K562 (cell line): ENCODE data around the gene TEPSIN. TPM values are rescaled to one million over a fixed set of nuclear protein-coding genes. Genes with fewer than 3 reads are reported as not detected.

Source experiments
- ATAC-seq: fragments of 200-7000 bp; cut with Tn5 transposase; 3 replicates; pipeline ENCODE4 v1.9.1; 2020; ENCODE audit warnings: moderate library complexity
- BruUV-seq: library from RNA; stranded (reverse); fragments of 400-500 nt; replicated peaks from 2 replicates; lab custom pipeline; 2021; lab: Mats Ljungman, UMichigan
- CTCF ChIA-PET: fragments of 300-600 bp; formaldehyde crosslinking; extraction: SDS; loops from one replicate; lab custom pipeline; 2021; ENCODE audit warnings: low intra/inter-chr PET ratio; lab: Yijun Ruan, JAX
- POLR2A ChIA-PET: fragments of 300-600, 350-650 bp; sonication (Branson Sonifier 250); formaldehyde crosslinking; extraction: SDS; loops from one replicate; lab custom pipeline; 2021; ENCODE audit warnings: antibody characterized with exemption, inconsistent platforms; lab: Yijun Ruan, JAX
- DNase-seq, 4 experiments: peaks; one replicate each; pipeline versions ENCODE4 v3.0.0 to v3.0.0-alpha.2; 2011 to 2018; ENCODE audit warnings: low spot score in 3 of 4, mixed read lengths in 3 of 4; ENCODE audit errors: extremely low read depth in 1 of 4
- FAIRE-seq: peaks from 2 replicates; lab custom pipeline; 2011; peaks lifted over from hg19 to GRCh38; lab: Jason Lieb, UNC
- H2AFZ ChIP-seq: 2 replicates; pipeline ENCODE4 v1.6.0; 2011; ENCODE audit warnings: low read depth, low read length, control low read depth, inconsistent platforms
- H3K27ac ChIP-seq: fragments of 200-600 bp; 3 replicates; pipeline ENCODE4 v1.8.0; 2011; ENCODE audit warnings: low read depth, mild to moderate bottlenecking, control low read depth, inconsistent platforms, low read length, moderate library complexity, mixed read lengths; ENCODE audit errors: extremely low read depth
- H3K27me3 ChIP-seq, 2 experiments: fragments of 300-600 bp in 1 of 2; 2 replicates in 1 of 2; 3 replicates in 1 of 2; pipeline versions ENCODE4 v1.6.0 to v1.8.0; 2011; ENCODE audit warnings: inconsistent platforms in 2 of 2, low read length in 2 of 2, mild to moderate bottlenecking in 1 of 2, mixed read lengths in 1 of 2, moderate library complexity in 1 of 2; ENCODE audit not compliant: control insufficient read depth in 2 of 2, insufficient read depth in 2 of 2
- H3K36me3 ChIP-seq: fragments of 300-600 bp; 3 replicates; pipeline ENCODE4 v1.8.0; 2011; ENCODE audit warnings: mild to moderate bottlenecking, low read length, inconsistent platforms; ENCODE audit not compliant: control insufficient read depth, insufficient read depth
- H3K4me1 ChIP-seq, 2 experiments: fragments of 200-600 bp in 1 of 2; replicated peaks in 1 of 2; 2 replicates in 1 of 2; 3 replicates in 1 of 2; pipeline versions ENCODE4 v1.5.1 to v1.8.0; 2011; ENCODE audit warnings: inconsistent platforms in 2 of 2, low read length in 2 of 2, mild to moderate bottlenecking in 1 of 2, mixed read lengths in 1 of 2, moderate library complexity in 1 of 2; ENCODE audit not compliant: control insufficient read depth in 2 of 2, insufficient read depth in 2 of 2
- H3K4me2 ChIP-seq: 2 replicates; pipeline ENCODE4 v1.6.1; 2011; ENCODE audit warnings: low read length, control low read depth, inconsistent platforms, mixed read lengths; ENCODE audit not compliant: insufficient read depth
- H3K4me3 ChIP-seq: fragments of 200-600 bp; sonication (generic), shearing (Covaris generic); 2 replicates; pipeline ENCODE4 v1.5.1; 2016; ENCODE audit warnings: control low read depth, inconsistent platforms
- H3K79me2 ChIP-seq: fragments of 200-600 bp; 3 replicates; pipeline ENCODE4 v1.8.0; 2011; ENCODE audit warnings: low read length, inconsistent platforms; ENCODE audit not compliant: control insufficient read depth, insufficient read depth
- H3K9ac ChIP-seq, 2 experiments: 2 replicates each; pipeline versions ENCODE4 v1.6.0 to v1.6.1; 2011; ENCODE audit warnings: low read depth in 2 of 2, low read length in 2 of 2, control low read depth in 1 of 2, inconsistent platforms in 1 of 2, mild to moderate bottlenecking in 1 of 2, mixed read lengths in 1 of 2; ENCODE audit not compliant: insufficient read depth in 1 of 2
- H3K9me1 ChIP-seq: one replicate; pipeline ENCODE4 v1.6.0; 2011; ENCODE audit warnings: inconsistent platforms, mild to moderate bottlenecking, low read length, moderate library complexity; ENCODE audit not compliant: control insufficient read depth, insufficient read depth
- H3K9me3 ChIP-seq: replicated peaks from 2 replicates; pipeline ENCODE4 v1.5.1; 2011; ENCODE audit warnings: low read depth, low read length, inconsistent platforms; ENCODE audit not compliant: control insufficient read depth, insufficient read depth
- H4K20me1 ChIP-seq: replicated peaks from 2 replicates; pipeline ENCODE4 v1.6.1; 2011; ENCODE audit warnings: low read length, inconsistent platforms, mixed read lengths; ENCODE audit not compliant: control insufficient read depth, insufficient read depth
- MBD1 ChIP-seq: fragments of 250-450 bp; sonication (Bioruptor Pico); IDR thresholded peaks from 2 replicates; pipeline ENCODE4 v1.8.0; 2022; ENCODE audit warnings: inconsistent platforms
- MYC ChIP-seq, 2 experiments: fragments of 250-450 bp in 1 of 2; sonication (Bioruptor Pico) in 1 of 2; IDR thresholded peaks; 2 replicates each; pipeline versions ENCODE4 v1.5.1 to v1.6.1; 2012 to 2021; ENCODE audit warnings: low read depth in 2 of 2, borderline replicate concordance in 1 of 2, improper control_type of control experiment in 1 of 2, low read length in 1 of 2, mild to moderate bottlenecking in 1 of 2, moderate library complexity in 1 of 2
- ZBTB40 ChIP-seq, 2 experiments: fragments of 450-650 bp in 1 of 2; sonication (generic) in 1 of 2; formaldehyde crosslinking in 1 of 2; IDR thresholded peaks; 2 replicates each; pipeline versions ENCODE4 v1.7.1 to v1.9.0; 2016 to 2022; ENCODE audit warnings: inconsistent platforms in 1 of 2, mild to moderate bottlenecking in 1 of 2, missing genetic modification reagents in 1 of 2
- ZNF175 ChIP-seq: fragments of 200-800 bp; sonication (Bioruptor generic); IDR thresholded peaks from 2 replicates; pipeline ENCODE4 v1.6.1; 2016; ENCODE audit warnings: low read depth, mild to moderate bottlenecking, missing genetic modification characterization, missing compliant biosample characterization
- ZNF584 ChIP-seq: fragments of 200-800 bp; sonication (Bioruptor generic); IDR thresholded peaks from 2 replicates; pipeline ENCODE4 v1.6.1; 2016; ENCODE audit warnings: low read depth, mild to moderate bottlenecking, missing genetic modification characterization, missing compliant biosample characterization
- WGBS: fragments of 100-300 bp; shearing (Covaris generic); methylation state at CpG from one replicate; pipeline ENCODE4 v1.1.6; 2016; ENCODE audit warnings: low coverage, mixed read lengths; ENCODE audit not compliant: insufficient coverage; ENCODE audit errors: missing lambda C conversion rate; 5-methylcytosine and 5-hydroxymethylcytosine counted together
- in situ Hi-C: fragments of 300-500 bp; cut with MboI; formaldehyde crosslinking; loops from 4 replicates; pipeline ENCODE4 v1.15.0; 2018; ENCODE audit warnings: inconsistent platforms, mixed read lengths
- intact Hi-C: fragments of 100-400 bp; cut with micrococcal nuclease; formaldehyde crosslinking; loops from 2 replicates; pipeline ENCODE4 v1.14.2; 2022
- polyA plus RNA-seq, 8 experiments: library from polyadenylated mRNA; depleted of rRNA in 4 of 8; stranded (reverse) in 5 of 8; unstranded in 3 of 8; fragments of >200 nt; fragmentation: Nextera tagmentation in 2 of 8; fragmentation: Illumina TruSeq in 1 of 8; extraction: Ambion mirVana in 2 of 8; extraction: Trizol in 1 of 8; gene quantifications; 2 replicates each; pipeline versions ENCODE4 v1.2.1 to v1.2.3, GENCODE V29; 2011 to 2014; ENCODE audit warnings: inconsistent platforms in 1 of 8, missing spikeins in 1 of 8
- total RNA-seq, 7 experiments: library from RNA; depleted of rRNA in 6 of 7; stranded (reverse); fragments of >200 nt in 6 of 7; fragmentation: Illumina TruSeq in 2 of 7; extraction: Trizol in 2 of 7; gene quantifications; 2 replicates each; pipeline versions ENCODE4 v1.2.1 to v1.2.3, GENCODE V29; 2011 to 2021; ENCODE audit warnings: low replicate concordance in 1 of 7
- TF ChIP-seq, protein P1 (sequence below): sonication (generic); formaldehyde crosslinking; IDR thresholded peaks from 2 replicates; pipeline ENCODE4 v1.8.1; 2023; ENCODE audit warnings: mild to moderate bottlenecking, missing genetic modification reagents

Gene TEPSIN
- total and polyA plus RNA-seq, 9 of the 15 experiments (the other 6 are each of a cell fraction or from before 2014, with no cell fraction given): 0.80 to 29.8 (median 5.3) TPM

GRCh38 chr17:81223762-81224130 lies 15.1 kb downstream of the TEPSIN start:
- Histone ChIP-seq H3K9ac (peak overlapping the region; percentile 71 to 92), H3K27ac (peak overlapping the region; percentile 86)
- no peak for ATAC-seq

More at GRCh38 chr17:81223762-81224130, 15.1 kb downstream of the TEPSIN start:
- POLR2A ChIA-PET: no interaction called here
- H3K4me2 ChIP-seq: peak overlapping the region; percentile 69; the same call in 1 of the 2 replicates
- in situ Hi-C loops (no loop called here), intact Hi-C loops (loop anchor here (10.0 kb wide), 1 partner anchor 239 kb away; no protein-coding TSS in a partner anchor)
- CTCF ChIA-PET: no interaction called here
- peak overlapping the region; percentile 95 for H2AFZ ChIP-seq
- no peaks in the 10 kb centered on the region for H3K9me1 ChIP-seq
- no TSS peak for BruUV-seq
- no peaks in the 10 kb centered on the region for H3K27me3 ChIP-seq
- H4K20me1 ChIP-seq: no peaks in the 10 kb centered on the region
- H3K36me3 ChIP-seq: peaks cover 4% of the 10 kb centered on the region; the same call in 1 of the 3 replicates
- DNase-seq (no peak), FAIRE-seq (peak; percentile 79)
- WGBS: 70% methylated on average over 11 of the region's 11 CpGs
- TF ChIP-seq MYC (IDR thresholded peaks at IDR 0.05; ENCODE audit: low read depth, low read length): no peak
- TF ChIP-seq MYC (CRISPR knock-in tag; IDR thresholded peaks at IDR 0.05; ENCODE audit: borderline replicate concordance, low read depth): 0 out of 2 replicates have a peak, but pooled peaks have one; percentile 36
- TF ChIP-seq ZBTB40 (IDR thresholded peaks at IDR 0.05): 0 out of 2 replicates have a peak, but pooled peaks have one; percentile 39
- no peak for TF ChIP-seq ZBTB40 (CRISPR knock-in tag; IDR thresholded peaks at IDR 0.05)
- TF ChIP-seq, protein P1, sequence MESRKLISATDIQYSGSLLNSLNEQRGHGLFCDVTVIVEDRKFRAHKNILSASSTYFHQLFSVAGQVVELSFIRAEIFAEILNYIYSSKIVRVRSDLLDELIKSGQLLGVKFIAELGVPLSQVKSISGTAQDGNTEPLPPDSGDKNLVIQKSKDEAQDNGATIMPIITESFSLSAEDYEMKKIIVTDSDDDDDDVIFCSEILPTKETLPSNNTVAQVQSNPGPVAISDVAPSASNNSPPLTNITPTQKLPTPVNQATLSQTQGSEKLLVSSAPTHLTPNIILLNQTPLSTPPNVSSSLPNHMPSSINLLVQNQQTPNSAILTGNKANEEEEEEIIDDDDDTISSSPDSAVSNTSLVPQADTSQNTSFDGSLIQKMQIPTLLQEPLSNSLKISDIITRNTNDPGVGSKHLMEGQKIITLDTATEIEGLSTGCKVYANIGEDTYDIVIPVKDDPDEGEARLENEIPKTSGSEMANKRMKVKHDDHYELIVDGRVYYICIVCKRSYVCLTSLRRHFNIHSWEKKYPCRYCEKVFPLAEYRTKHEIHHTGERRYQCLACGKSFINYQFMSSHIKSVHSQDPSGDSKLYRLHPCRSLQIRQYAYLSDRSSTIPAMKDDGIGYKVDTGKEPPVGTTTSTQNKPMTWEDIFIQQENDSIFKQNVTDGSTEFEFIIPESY: peak; percentile 92
- TF ChIP-seq ZNF175 (CRISPR knock-in tag): no peak
- TF ChIP-seq ZNF584 (CRISPR knock-in tag): no peak
- peak; percentile 72 for TF ChIP-seq MBD1 (CRISPR knock-in tag)
- peaks cover 5% of the 10 kb centered on the region; the same call in 2 of the 3 replicates for H3K79me2 ChIP-seq
- H3K9me3 ChIP-seq: no peaks in the 10 kb centered on the region
- peak overlapping the region; percentile 15; the same call in 1 of the 2 replicates for H3K4me3 ChIP-seq
- H3K4me1 ChIP-seq: peaks cover 14 to 36% of the 10 kb centered on the region in 2 experiments
